GM11168 (cell line): Measurements from ENCODE around the gene CDKN1B.

Source experiments
- in situ Hi-C: fragments of 300-500 bp; cut with MboI; formaldehyde crosslinking; loops from one replicate; pipeline ENCODE4 v1.12.0; 2022; ENCODE audit warnings: low sequenced_read_pairs; ENCODE audit not compliant: unreplicated experiment

The CDKN1B gene

GRCh38 chr12:12699345-12699744 is 17.8 kb upstream of the CDKN1B start:
- in situ Hi-C loops = no loop called here

- in situ Hi-C loops = loop anchor here (10.0 kb wide), 2 partner anchors 305 to 335 kb away; no protein-coding TSS in a partner anchor
Measured at GRCh38 chr12:12700254-12700653, 16.9 kb upstream of the CDKN1B start.

GRCh38 chr12:12701457-12701856 is 15.7 kb upstream of the CDKN1B start:
- in situ Hi-C loops = loop anchor here (10.0 kb wide), 2 partner anchors 307 to 337 kb away; no protein-coding TSS in a partner anchor

- in situ Hi-C loops = loop anchor here (5.0 to 10.0 kb wide), 3 partner anchors 52 to 340 kb away; no protein-coding TSS in a partner anchor
Measured at GRCh38 chr12:12704593-12705230, 12.5 kb upstream of the CDKN1B start.

- in situ Hi-C loops = loop anchor here (5.0 to 10.0 kb wide), 3 partner anchors 54 to 341 kb away; no protein-coding TSS in a partner anchor
Measured at GRCh38 chr12:12705838-12706520, 11.2 kb upstream of the CDKN1B start.

GRCh38 chr12:12713932-12714275 is 3.3 kb upstream of the CDKN1B start:
- in situ Hi-C loops = no loop called here

GRCh38 chr12:12714276-12715021 is 2.7 kb upstream of the CDKN1B start:
- in situ Hi-C loops = no loop called here

GRCh38 chr12:12715128-12715458 is 2.1 kb upstream of the CDKN1B start:
- in situ Hi-C loops = no loop called here

GRCh38 chr12:12715459-12716150 is 1.6 kb upstream of the CDKN1B start:
- in situ Hi-C loops = no loop called here

- in situ Hi-C loops = no loop called here
Measured at GRCh38 chr12:12716151-12716792, 896 bp upstream of the CDKN1B start.

- in situ Hi-C loops = no loop called here
Measured at GRCh38 chr12:12717586-12718380, 615 bp downstream of the CDKN1B start.

- in situ Hi-C loops = no loop called here
Measured at GRCh38 chr12:12718381-12718759, 1.2 kb downstream of the CDKN1B start.

- in situ Hi-C loops = no loop called here
Measured at GRCh38 chr12:12718853-12719252, 1.7 kb downstream of the CDKN1B start.

- in situ Hi-C loops = no loop called here
Measured at GRCh38 chr12:12719496-12719895, 2.3 kb downstream of the CDKN1B start.

GRCh38 chr12:12720052-12720451 is 2.9 kb downstream of the CDKN1B start:
- in situ Hi-C loops = no loop called here

GRCh38 chr12:12720672-12721161 is 3.5 kb downstream of the CDKN1B start:
- in situ Hi-C loops = no loop called here

GRCh38 chr12:12721176-12721751 is 4.1 kb downstream of the CDKN1B start:
- in situ Hi-C loops = no loop called here

GRCh38 chr12:12721814-12722434 is 4.8 kb downstream of the CDKN1B start:
- in situ Hi-C loops = no loop called here
